ENCODE measurements around the gene HOGA1. TPM values are rescaled to one million over a fixed set of nuclear protein-coding genes. Genes with fewer than 3 reads are reported as not detected.

The HOGA1 gene
- under 1 TPM in 1 of 2 donors, not detected in 1; 0.49 TPM for total RNA-seq

DNA sequence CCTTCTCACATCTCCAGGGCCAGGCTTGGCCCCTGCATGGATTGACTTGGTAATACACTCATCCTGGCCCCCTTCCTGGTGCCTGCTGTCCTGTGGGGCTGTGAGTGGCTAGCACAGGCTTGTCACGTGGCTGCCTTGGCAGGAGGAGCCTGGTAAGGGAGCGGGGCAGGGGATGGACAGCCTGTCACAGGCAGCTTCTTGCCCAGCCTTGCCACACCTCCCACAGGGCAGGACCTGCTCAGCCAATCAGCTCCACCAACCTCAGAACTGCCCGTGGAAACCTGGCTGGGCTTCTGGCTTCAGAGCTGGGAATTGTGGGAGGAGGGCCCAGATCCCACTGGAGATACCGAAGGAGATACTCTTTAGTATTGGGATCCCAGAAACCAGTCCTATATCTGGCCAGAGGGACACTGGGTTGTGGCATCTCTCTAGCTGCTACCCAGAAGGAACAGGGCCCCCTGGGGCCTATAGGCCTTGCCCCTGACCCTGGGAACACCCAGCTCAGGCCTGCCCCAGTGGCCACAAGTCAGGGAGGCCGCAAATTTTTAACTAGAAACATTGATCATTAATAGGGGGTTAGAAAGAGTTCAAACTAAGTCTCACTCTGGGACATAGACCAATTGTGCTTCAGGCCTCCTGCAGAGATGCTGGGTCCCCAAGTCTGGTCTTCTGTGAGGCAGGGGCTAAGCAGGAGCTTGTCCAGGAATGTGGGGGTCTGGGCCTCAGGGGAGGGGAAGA lies at the start of gene HOGA1:
HOGA1 (plus strand) TSS at position 330 of the 738 bp plus-strand sequence; CDS start at position 645, 315 bp downstream.
- intact Hi-C loops (cut with DNase I), result no loop called here
- Histone ChIP-seq H3K27me3 (no peaks in the 10 kb centered on the region), H3K9ac (ENCODE audit: low read depth in 2 of 2, low read length in 2 of 2) (no peak within 1 kb of the TSS), H3K4me3 (no peak within 1 kb of the TSS), H3K4me1 (no peaks in the 10 kb centered on the region), H3K36me3 (no peaks in the 10 kb centered on the region), H3K9me3 (no peaks in the 10 kb centered on the region), H3K27ac (no peak within 1 kb of the TSS)
- peak; percentile 32 for DNase-seq
- TF ChIP-seq, protein P1, sequence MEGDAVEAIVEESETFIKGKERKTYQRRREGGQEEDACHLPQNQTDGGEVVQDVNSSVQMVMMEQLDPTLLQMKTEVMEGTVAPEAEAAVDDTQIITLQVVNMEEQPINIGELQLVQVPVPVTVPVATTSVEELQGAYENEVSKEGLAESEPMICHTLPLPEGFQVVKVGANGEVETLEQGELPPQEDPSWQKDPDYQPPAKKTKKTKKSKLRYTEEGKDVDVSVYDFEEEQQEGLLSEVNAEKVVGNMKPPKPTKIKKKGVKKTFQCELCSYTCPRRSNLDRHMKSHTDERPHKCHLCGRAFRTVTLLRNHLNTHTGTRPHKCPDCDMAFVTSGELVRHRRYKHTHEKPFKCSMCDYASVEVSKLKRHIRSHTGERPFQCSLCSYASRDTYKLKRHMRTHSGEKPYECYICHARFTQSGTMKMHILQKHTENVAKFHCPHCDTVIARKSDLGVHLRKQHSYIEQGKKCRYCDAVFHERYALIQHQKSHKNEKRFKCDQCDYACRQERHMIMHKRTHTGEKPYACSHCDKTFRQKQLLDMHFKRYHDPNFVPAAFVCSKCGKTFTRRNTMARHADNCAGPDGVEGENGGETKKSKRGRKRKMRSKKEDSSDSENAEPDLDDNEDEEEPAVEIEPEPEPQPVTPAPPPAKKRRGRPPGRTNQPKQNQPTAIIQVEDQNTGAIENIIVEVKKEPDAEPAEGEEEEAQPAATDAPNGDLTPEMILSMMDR (IDR thresholded peaks at IDR 0.05), result no peak

DNA sequence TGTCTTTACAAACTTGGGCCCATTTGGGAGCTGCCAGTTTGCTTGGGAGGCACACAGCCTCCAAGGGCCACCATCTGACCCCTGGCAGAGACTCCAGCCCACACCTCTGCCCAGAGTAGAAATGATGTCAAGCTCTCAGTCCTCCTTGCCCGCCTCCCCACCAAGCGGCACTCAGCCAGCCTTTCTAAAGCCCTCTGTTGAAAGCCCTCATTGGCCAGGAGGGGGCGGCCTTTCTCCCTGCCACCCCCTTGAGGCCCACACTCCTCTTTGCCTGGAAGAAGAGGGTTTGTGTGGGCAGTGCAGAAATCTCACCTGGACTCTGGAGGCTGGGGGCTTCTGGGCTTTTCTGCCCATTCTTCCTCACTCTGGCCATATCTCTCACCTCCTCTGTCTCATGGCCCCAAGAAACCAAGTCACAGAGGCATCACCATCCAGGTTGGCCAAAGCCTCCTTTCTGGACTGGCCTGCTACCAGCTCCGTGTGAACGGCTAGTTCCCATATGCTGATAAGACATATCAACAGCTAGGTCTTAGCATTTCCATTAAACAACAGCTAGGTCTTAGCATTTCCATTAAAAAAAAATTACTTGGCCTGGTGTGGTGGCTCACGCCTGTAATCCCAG lies 49.3 kb upstream of the HOGA1 start:
- Histone ChIP-seq H3K4me3 (no peak overlapping the region), H3K4me1 (no peaks in the 10 kb centered on the region), H3K9ac (ENCODE audit: low read depth in 2 of 2, low read length in 2 of 2) (no peak overlapping the region), H3K27ac (no peak overlapping the region), H3K9me3 (no peaks in the 10 kb centered on the region), H3K27me3 (no peaks in the 10 kb centered on the region), H3K36me3 (no peaks in the 10 kb centered on the region)
- TF ChIP-seq, protein P1 (IDR thresholded peaks at IDR 0.05), result peak; percentile 34
- DNase-seq, result no peak
- intact Hi-C loops (cut with DNase I), result no loop called here

DNA sequence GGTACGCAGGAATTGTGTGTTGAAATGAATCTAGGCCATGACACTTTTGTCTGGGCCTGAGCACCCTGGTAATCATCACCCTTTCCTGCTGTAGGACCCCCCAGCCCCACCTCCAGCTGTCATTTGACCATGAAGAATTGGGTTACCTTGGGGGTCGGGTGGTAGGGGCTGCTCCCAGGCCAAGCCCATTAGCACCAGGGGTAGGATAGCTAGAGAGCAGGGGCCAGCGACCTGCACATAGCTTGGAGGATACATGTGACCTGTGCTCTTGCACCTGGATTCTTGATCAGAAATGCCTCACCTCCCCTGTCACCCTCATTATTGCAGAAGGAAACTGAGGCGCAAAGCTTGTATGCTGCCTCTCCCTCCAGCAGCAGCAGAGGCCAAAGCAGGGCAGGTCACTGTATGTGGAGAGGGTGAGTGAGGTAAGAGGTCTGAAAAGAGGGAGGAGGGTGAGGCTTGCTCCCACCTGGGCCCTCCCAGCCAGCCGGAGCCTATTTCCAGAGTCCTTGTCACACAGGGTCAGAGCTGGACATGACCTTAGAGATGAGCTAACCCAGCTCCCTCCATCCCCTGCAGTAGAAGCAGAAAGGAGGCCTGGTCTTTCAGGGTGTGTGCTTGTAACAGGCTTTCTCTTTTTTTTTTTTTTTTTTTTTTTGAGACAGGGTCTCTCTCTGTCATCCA lies 46.9 kb upstream of the HOGA1 start:
- no peak overlapping the region for H3K27ac ChIP-seq
- TF ChIP-seq, protein P1 (IDR thresholded peaks at IDR 0.05), result no peak
- H3K36me3 ChIP-seq, result no peaks in the 10 kb centered on the region
- intact Hi-C loops (cut with DNase I), result no loop called here
- H3K4me3 ChIP-seq, result no peak overlapping the region
- H3K9ac ChIP-seq (ENCODE audit: low read depth in 2 of 2, low read length in 2 of 2), result no peak overlapping the region
- no peaks in the 10 kb centered on the region for H3K27me3 ChIP-seq
- H3K9me3 ChIP-seq, result no peaks in the 10 kb centered on the region
- H3K4me1 ChIP-seq, result no peaks in the 10 kb centered on the region
- DNase-seq, result no peak

DNA sequence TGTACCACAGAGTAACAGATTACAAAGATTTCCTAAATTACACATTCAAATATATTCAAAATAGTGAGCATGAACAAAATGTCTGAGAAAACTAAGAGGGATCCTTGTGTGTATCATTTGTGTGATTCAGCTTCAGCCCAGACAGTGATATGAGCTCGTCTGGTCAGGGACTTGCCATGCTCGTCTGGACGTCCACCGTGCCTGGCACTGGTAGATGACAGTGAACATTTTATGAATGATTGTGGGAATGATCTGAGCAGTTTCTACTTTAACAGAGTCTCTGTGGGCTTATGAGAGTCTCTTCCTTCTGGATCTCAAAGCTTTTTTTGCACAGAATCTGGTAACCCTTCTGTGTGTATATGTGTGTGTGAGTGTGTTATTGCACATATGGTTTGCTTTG lies 45.8 kb upstream of the HOGA1 start:
- H3K9me3 ChIP-seq, result no peaks in the 10 kb centered on the region
- no peaks in the 10 kb centered on the region for H3K4me1 ChIP-seq
- no peaks in the 10 kb centered on the region for H3K36me3 ChIP-seq
- no peaks in the 10 kb centered on the region for H3K27me3 ChIP-seq
- no peak overlapping the region for H3K9ac ChIP-seq (ENCODE audit: low read depth in 2 of 2, low read length in 2 of 2)
- no peak for DNase-seq
- H3K4me3 ChIP-seq, result no peak overlapping the region
- H3K27ac ChIP-seq, result no peak overlapping the region
- TF ChIP-seq, protein P1 (IDR thresholded peaks at IDR 0.05), result no peak
- intact Hi-C loops (cut with DNase I), result no loop called here

DNA sequence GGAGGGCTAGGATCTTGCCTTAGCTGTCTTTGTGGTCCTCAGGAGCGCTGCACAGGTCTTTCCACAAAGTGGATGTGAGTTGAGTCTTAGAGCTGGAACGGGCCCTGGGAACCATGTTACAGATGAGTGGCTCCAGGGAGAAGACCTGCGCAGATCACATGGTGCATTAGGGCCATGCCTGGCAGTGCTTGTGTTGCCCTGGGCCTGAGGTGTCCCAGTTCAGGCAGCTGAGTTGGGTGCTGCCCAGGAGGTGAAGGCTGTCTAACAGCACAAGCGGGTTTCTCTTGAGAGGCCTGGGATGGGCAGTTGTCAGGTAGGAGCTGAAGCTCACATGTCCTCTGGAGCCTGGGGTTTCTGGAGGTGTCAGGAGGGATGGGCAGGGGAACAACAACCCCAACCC lies 45.4 kb upstream of the HOGA1 start:
- H3K36me3 ChIP-seq, result no peaks in the 10 kb centered on the region
- H3K4me1 ChIP-seq, result no peaks in the 10 kb centered on the region
- no peaks in the 10 kb centered on the region for H3K9me3 ChIP-seq
- DNase-seq, result no peak
- intact Hi-C loops (cut with DNase I), result no loop called here
- H3K4me3 ChIP-seq, result no peak overlapping the region
- H3K9ac ChIP-seq (ENCODE audit: low read depth in 2 of 2, low read length in 2 of 2), result no peak overlapping the region
- TF ChIP-seq, protein P1 (IDR thresholded peaks at IDR 0.05), result no peak
- no peaks in the 10 kb centered on the region for H3K27me3 ChIP-seq
- H3K27ac ChIP-seq, result no peak overlapping the region

All from colonic mucosa (tissue), 4 donors.